NCI-H2227 (cell line): ENCODE data around the gene HHEX.
"Not testable (repeated sequence)": the region's sequence is repeated elsewhere in the genome, so short reads cannot be mapped to it uniquely, and the experiment has no call there.

Experiments used
- DNase-seq: peaks from one replicate; lab custom pipeline; 2025; ENCODE audit not compliant: unreplicated experiment; lab: John Stamatoyannopoulos, UW

The HHEX gene

GRCh38 chr10:92732958-92733357, 43.2 kb downstream of the HHEX start:
- DNase-seq: no peak

- DNase-seq: no peak
Observed at GRCh38 chr10:92734301-92734700, 44.5 kb downstream of the HHEX start.

DNA sequence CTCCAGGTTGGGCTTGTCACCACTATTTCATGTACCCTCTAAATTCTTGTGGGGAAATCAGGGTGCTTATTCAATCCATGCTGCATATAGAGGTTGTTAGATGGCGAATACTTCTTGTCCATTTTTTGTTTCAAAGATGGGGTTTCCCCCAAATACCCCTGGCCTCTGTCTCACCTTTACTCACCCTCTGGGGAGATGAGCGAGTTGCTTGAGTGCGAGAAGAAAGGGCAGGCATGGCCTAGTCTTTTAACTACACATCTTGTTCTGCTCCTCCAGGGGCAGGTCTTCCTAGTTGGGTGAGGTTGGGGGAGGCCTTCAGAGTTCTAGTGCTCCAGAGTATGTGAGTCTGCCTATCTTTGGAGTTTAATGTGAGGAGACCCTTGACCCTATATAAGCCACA, 46.2 kb downstream of the HHEX start:
- no peak for DNase-seq

DNA sequence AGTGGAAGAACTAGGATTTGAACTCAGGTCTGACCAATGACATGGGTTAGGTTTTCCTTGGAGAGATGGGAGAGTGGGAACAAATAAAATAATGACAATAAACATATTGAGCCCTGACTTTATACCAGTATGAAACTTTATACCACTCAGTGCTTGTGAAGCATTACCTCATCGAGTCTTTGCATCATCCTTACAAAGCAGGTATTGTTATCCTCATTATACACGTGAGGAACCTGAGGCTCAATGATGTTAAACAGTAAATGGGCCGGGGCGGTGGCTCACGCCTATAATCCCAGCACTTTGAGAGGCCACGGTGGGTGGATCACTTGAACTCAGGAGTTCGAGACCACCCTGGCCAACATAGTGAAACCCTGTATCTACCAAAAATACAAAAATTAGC, 47.7 kb downstream of the HHEX start:
- no peak for DNase-seq

GRCh38 chr10:92740762-92741161, 51.0 kb downstream of the HHEX start:
- no peak for DNase-seq

- DNase-seq: not testable (repeated sequence)
Observed at GRCh38 chr10:92741741-92742140, 52.0 kb downstream of the HHEX start.

DNA sequence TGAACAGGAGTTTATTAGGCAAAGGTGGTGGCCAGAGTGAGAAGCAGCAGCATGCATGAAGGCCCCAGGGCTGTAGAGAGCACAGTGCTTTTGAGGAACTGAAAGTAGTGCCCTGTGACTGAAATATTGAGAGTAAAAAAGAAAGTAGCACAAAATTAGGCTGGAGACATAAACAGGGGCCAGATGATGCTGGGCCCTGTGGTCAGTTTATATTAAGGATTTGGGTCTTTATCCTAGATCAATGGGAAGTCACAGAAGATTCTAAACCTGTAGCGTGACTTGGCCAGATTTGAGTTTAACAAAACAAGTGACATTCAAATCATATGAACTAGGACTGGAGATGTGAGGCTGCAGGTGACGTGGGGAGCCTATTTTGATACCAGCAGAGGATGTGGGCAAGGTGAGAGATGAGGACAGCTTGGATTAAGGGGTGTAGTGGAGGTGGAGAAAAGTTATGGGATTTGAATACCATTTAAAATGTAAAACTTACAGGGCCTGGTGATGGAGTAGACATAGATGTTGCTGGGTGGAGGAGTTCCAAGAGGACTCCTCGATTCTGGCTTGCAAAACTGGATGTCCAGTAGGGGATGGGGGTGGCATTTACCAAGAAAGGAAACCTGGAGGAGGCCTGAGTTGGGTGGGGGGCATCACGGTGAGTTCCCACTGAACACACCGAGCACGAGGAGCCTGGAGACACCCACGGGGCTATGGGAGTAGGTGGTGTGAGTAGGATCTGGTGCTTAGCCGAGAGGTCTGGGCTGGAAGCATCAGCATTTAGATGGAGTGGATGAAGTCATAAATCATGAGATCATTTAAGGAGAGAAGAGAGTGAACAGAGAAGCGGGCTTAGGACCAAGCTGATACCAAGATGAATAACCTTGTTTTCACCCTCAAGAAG, 52.8 kb downstream of the HHEX start:
- DNase-seq: no peak
